HepG2 (cell line): ENCODE data around the gene RPS28. TPM values are rescaled to one million over a fixed set of nuclear protein-coding genes. Genes with fewer than 3 reads are reported as not detected.

Experiments used
- ZNF331 ChIP-seq: sonication (generic); formaldehyde crosslinking; IDR thresholded peaks from 2 replicates; pipeline ENCODE4 v1.4.0; 2020; ENCODE audit warnings: missing genetic modification reagents
- polyA plus RNA-seq, 8 experiments: library from polyadenylated mRNA; depleted of rRNA in 3 of 8; stranded (reverse) in 7 of 8; unstranded in 1 of 8; fragments of >200 nt; fragmentation: Illumina TruSeq in 4 of 8; extraction: Trizol in 4 of 8; gene quantifications; 2 replicates each; pipeline versions ENCODE4 v1.2.1 to v1.2.3, GENCODE V29; 2011 to 2016; ENCODE audit warnings: low read depth in 4 of 8, missing spikeins in 1 of 8, mixed read lengths in 1 of 8; ENCODE audit not compliant: insufficient read depth in 1 of 8
- total RNA-seq, 5 experiments: library from RNA; depleted of rRNA; stranded (reverse); fragments of >200 nt; fragmentation: Illumina TruSeq; extraction: Trizol; gene quantifications; 2 replicates each; pipeline ENCODE4 v1.2.3, GENCODE V29; 2016; ENCODE audit warnings: low read depth in 1 of 5
- TF ChIP-seq, protein P1 (sequence below), 2 experiments: fragments of 450-650 bp in 1 of 2; sonication (generic) in 1 of 2; formaldehyde crosslinking in 1 of 2; IDR thresholded peaks; 2 replicates each; pipeline versions ENCODE4 v1.6.1 to v1.8.0; 2016 to 2022; ENCODE audit warnings: antibody characterized with exemption in 1 of 2, mild to moderate bottlenecking in 1 of 2, missing genetic modification reagents in 1 of 2
- TF ChIP-seq, protein P2 (sequence below): sonication (generic); formaldehyde crosslinking; IDR thresholded peaks from 2 replicates; pipeline ENCODE4 v1.8.0; 2022; ENCODE audit warnings: mild to moderate bottlenecking, missing genetic modification reagents, borderline replicate concordance

The RPS28 gene
- total and polyA plus RNA-seq, 2 of the 13 experiments (the other 11 are each of a cell fraction or from before 2014, with no cell fraction given), result 281 to 545 TPM

DNA sequence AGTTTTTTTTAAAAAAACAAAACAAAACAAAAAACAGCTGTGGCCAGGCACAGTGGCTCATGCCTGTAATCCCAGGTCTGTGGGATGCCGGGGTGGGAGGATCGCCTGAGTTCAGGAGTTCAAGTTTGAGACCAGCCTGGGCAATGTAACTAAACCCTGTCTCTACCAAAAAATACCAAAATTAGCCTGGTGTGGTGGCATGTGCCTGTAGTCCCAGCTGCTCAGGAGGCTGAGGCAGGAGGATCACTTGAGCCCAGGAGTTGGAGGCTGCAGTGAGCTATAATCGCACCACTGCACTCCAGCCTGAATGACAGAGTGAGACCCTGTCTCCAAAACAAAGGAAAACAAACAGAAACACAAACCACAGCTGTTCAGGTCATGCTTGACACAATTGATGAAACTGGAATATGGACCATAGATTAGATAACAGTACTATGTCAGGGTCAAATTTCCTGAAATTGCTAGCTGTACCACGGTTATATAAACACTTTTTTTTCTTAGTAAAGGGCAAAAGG lies 35.8 kb downstream of the RPS28 start (continued):
- TF ChIP-seq, protein P1, sequence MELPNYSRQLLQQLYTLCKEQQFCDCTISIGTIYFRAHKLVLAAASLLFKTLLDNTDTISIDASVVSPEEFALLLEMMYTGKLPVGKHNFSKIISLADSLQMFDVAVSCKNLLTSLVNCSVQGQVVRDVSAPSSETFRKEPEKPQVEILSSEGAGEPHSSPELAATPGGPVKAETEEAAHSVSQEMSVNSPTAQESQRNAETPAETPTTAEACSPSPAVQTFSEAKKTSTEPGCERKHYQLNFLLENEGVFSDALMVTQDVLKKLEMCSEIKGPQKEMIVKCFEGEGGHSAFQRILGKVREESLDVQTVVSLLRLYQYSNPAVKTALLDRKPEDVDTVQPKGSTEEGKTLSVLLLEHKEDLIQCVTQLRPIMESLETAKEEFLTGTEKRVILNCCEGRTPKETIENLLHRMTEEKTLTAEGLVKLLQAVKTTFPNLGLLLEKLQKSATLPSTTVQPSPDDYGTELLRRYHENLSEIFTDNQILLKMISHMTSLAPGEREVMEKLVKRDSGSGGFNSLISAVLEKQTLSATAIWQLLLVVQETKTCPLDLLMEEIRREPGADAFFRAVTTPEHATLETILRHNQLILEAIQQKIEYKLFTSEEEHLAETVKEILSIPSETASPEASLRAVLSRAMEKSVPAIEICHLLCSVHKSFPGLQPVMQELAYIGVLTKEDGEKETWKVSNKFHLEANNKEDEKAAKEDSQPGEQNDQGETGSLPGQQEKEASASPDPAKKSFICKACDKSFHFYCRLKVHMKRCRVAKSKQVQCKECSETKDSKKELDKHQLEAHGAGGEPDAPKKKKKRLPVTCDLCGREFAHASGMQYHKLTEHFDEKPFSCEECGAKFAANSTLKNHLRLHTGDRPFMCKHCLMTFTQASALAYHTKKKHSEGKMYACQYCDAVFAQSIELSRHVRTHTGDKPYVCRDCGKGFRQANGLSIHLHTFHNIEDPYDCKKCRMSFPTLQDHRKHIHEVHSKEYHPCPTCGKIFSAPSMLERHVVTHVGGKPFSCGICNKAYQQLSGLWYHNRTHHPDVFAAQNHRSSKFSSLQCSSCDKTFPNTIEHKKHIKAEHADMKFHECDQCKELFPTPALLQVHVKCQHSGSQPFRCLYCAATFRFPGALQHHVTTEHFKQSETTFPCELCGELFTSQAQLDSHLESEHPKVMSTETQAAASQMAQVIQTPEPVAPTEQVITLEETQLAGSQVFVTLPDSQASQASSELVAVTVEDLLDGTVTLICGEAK (IDR thresholded peaks at IDR 0.05), result no peak
- TF ChIP-seq, protein P1 (CRISPR knock-in tag; IDR thresholded peaks at IDR 0.05), result peak; percentile 52; the same call in 1 of the 2 replicates
- peak; percentile 79 for TF ChIP-seq ZNF331 (CRISPR knock-in tag)
- TF ChIP-seq, protein P2, sequence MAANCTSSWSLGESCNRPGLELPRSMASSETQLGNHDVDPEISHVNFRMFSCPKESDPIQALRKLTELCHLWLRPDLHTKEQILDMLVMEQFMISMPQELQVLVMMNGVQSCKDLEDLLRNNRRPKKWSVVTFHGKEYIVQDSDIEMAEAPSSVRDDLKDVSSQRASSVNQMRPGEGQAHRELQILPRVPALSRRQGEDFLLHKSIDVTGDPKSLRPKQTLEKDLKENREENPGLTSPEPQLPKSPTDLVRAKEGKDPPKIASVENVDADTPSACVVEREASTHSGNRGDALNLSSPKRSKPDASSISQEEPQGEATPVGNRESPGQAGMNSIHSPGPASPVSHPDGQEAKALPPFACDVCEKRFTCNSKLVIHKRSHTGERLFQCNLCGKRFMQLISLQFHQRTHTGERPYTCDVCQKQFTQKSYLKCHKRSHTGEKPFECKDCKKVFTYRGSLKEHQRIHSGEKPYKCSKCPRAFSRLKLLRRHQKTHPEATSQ, result 0 out of 2 replicates have a peak, but pooled peaks have one; percentile 59
